HPDE6-E6E7 (cell line): ENCODE measurements around the gene NRXN3.

Experiments used
- DNase-seq: peaks from one replicate; pipeline ENCODE4 v3.0.0; 2011; ENCODE audit warnings: missing footprints; ENCODE audit errors: extremely low spot score

Gene NRXN3

DNA sequence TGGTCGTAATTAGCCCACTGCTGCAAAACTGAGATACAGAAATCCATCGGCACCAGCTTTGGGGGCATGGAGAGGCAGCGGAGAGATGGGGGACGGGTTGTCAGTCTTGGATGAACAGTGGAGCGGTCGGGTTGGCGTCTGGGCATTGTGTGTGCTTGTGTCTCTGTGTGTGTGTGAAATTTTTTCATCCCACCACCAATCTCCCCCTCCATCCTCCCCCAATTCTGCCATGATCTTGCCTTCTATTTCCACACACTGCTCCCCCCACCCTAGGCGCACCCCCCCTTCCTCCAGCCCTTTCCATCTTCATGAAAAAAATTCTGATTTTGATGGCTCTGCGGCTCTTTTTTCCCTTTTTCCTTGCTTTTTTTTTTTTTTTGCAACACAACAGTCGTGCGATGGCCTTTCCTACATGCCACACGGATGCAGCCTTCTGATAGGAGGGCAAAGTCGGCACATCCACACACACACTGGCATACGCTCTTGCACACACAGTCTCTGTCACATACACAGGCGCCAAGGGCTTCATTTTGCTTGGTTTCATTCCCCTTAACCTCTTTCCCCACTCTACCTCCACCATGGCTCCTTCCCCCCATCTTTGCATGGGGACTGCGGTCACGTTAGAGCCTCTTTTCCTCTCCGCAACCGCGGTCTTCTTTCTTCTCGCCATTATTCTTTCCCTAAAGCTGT is 3.3 kb downstream of the NRXN3 start:
- DNase-seq: no peak

DNA sequence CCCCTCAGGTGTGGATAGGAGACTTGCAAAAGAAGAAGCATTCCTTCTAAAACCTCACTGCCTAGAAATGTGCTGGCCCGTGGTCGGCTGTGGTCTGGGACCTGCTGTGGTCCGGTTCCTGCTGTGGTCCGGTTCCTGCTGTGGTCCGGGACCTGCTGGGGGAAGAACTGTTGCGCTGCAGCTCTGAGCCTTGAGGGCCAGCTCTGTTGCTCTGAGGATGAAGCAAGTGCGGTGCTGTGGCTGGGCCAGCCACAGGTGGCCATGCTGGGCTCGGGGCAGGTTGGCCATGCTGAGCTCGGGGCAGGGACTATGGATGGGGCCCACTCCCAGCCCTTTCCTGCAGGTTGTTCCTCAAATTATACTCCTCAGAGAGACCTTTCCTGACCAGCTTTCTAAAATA is 5.2 kb downstream of the NRXN3 start:
- no peak for DNase-seq

DNA sequence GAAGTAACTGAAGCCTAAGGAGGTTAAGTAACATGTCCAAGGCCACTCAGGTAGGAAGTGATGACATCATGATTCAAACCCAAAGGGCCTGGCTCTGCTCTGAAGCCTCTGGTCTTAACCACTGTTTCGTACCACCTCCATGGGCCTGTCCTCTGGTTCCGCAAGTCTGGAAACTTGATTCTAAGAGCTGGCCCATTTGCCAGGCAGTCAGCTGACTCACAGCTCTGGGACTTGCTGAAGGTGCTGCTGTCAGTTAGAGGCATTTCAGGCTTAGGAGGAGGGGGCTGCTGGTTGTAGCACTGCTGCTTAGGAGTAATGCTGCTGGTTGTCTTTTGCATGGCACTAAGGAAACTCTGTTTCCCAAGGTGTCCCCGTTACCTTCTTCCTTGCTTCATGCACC is 7.9 kb downstream of the NRXN3 start:
- DNase-seq: no peak

DNA sequence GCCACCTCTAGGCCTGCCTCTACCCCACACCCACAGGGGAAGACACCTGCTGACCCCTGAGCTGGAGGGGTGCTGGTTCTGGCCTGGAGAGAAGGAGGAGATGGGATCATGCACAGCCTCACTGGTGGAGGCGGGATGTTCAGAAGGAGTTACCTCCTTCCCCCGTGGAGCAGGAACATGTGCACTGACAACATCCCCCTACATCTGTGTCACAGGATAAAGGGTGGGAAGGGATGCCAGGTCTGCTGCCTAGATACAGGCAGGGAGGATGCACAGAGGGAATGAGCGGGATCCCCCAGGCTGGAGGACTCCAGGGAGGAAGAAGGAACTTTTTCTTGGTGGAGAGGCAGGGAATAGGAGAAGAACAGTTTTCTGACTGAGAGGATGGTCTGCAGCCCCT is 8.8 kb downstream of the NRXN3 start:
- DNase-seq: no peak

DNA sequence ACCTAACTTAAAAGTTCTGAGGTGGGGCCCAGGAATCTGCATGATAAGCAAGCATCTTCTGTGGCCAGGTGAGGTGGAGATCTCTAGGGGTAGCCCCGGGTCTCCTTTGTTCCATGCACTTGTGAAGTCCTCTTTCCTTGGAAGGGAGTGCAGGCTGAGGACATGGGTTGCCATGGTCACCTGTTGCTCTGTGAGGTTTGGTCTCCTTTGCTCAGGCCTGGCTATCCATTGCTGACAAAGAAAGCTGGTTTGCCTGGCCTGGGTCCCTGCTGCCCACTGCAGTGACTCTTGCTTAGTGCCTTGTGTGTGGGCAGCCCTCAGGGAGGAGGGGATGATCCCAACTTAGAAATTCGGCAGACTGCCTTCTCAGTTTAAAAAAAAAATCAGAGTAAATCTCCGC is 11.1 kb downstream of the NRXN3 start:
- no peak for DNase-seq

DNA sequence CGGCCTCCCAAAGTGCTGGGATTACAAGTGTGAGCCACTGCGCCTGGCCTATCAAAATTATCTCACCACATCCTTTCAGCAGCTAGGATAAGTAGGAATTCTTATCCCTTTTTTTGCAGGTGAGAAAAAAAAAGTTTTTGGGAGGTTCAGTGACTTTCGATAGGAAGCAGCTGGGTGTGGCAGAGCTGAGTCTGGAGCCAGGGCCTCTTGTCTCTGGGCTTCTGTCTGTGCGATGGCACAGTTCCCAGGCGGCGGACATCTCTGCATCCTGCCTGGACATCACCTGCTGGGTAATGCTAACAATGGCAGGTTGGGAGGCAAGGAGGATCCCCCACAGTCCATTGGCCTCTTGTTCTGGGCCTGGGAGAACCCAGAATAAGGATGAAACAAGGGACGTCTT is 12.5 kb downstream of the NRXN3 start:
- no peak for DNase-seq

DNA sequence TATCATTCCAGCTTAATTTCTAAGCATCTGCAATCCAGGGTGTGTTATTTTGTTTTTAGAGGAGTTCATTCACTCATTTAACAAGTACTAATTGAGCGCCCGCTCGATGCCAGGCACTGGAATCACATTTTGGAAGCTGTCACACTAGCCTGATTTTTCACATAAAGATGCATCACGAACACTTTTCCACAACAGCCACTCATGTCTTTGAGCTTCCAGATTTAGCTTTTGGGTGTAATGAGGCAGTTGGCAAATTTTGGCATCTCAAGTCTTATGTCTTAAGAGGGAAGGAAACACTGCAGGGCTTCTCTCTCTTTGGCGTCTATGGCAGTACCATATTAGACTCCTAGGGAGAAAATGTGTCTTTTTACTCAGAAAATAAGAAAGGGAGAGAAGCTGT is 14.0 kb downstream of the NRXN3 start:
- no peak for DNase-seq

DNA sequence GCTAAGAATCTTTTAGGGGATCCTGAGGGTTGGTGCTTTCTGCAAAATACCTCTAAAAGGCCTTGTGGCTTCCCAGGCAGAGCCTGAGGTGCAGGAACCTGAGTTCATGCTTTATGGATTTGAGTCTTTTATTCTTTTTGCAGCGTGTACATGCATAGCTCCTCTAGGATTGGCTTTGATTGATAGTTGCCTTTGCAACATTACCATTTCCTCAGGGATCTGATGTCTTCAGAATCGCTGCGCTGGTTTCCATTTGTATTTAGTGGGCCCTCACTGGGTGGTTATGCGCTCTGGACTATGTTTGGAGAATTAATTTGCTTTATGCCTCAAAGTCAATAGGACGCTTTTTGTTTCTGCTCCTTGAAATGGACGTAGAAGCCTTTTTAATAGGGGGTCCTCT is 16.1 kb downstream of the NRXN3 start:
- DNase-seq: no peak

DNA sequence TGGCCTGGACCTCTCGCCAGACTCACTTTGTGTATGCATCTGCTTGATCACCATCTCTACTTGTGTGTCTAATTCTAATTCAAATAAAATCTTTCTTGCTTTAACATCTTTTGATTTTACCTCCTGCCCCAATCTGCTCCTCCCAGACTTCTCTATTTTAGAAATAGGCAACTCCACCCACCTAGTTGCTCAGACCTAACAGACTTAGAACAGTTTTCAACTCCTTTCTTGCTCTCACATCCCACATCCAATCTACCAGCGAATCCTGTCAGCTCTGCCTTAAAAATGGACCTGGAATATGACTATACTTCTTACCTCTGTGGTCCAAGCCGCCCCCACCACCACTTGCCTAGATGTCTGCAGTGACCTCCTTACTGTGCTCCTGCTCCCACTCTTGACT is 18.7 kb downstream of the NRXN3 start:
- no peak for DNase-seq

DNA sequence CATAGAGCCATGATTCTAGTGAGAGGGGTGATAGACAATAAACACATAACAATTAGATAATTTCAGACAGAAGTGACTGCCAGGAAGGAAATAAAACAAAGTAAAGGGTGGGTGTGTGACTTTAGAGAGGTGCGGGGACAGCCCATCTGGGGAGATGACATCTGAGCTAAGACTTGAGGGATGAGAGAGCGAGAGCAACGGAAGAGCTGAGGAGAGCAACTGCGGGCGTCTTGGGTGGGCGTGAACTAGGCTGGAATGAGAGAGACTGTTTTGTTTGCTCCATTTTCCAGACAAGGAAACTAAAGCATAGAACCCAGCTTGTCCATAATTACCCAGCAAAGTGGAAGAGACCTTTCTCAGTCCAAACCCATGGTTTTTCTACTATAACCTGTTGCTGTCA is 25.3 kb downstream of the NRXN3 start:
- no peak for DNase-seq

DNA sequence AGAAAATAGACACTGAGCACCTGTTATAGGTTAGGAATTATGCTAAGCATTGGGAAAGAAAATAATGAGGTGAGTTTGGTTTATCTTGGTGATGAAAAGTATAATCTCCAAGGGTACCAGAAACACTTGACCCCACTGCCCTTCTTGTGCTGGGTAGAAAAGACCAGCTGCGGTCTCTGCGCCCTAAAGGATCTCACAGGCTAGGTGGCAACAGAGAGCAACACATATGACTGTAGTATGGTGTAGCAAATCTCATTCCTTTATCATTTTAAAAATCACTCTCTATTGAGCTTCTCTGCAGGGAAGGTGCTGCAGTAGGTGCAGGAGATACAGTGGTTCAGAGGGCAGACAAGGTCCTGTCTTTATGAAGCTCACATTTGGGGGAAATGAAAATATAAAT is 26.1 kb downstream of the NRXN3 start:
- DNase-seq: no peak

DNA sequence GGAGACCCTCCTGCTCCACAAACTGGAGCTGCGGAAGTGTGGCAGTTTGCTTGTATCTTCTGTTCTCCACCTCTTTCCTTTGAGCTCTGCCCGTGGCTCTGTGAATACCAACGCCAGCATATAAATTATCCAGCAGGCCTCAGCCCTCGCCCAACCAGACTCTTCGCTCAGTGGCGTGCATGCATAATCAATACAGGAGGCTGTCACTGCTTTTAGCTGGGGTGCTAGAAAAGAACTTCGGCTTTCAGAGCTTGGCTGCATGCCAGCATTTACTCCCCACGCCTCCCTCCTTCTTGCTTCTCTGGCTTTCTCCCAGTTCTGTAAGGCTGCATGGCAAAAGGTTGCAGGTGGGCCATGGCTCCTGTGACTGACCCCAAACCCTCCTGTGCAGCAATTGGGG is 26.9 kb downstream of the NRXN3 start:
- no peak for DNase-seq

DNA sequence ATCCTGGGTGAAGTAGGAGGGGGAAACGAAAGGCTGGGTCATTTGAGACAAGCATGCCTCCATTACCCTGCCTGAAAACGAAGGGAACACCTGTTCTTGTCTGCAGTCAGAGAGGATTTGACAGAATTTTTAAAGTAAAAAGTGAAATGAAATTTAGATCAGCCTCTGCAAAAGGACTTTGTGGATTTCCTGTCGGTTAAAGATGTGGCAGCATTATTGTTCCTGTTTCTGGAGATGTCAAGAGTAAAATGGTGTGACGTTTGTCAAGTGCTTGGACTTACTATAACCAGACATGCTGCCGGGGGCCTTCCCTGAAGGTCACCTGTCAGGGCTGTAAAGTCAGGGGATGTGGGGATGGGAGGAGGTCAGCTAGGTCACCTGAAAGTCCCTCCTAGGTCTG is 32.0 kb downstream of the NRXN3 start:
- no peak for DNase-seq

DNA sequence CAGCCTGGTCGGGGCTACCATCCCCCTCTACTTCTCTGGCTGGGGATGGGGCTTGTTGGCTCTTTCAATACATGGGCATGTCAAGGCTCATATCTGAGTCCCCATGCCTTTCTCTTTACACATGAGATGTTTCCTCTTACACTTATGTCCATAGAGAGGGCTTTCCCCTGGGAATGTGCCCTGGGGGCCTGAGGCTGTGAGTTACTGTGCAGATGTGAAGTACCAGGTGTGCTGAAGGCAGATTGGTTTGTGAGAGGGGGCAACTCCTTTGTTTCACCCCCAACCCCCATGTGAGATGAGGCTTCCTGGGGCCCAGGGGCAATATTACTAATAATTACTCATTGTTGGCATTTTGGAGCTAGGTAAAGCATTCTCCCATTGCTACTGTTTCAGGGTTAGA is 32.8 kb downstream of the NRXN3 start:
- DNase-seq: no peak

DNA sequence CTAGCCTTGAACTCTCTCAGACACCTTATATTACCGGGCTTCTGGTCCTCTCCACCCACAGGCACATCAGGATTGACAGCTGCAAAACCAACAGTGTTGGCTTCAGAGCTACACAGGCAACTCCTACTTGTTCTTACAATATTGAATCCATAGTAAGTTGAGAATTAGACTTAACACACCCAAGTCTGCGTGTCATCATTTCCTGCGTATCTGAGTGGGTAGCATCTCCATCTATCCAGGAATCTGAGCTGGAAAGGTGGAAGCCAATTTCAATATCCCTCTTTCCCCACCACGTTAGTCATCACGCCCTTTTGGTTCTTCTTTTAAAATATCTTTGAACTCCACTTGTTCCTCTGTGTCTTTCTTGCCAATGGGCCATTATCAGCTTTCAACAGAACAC is 37.2 kb downstream of the NRXN3 start:
- DNase-seq: no peak

DNA sequence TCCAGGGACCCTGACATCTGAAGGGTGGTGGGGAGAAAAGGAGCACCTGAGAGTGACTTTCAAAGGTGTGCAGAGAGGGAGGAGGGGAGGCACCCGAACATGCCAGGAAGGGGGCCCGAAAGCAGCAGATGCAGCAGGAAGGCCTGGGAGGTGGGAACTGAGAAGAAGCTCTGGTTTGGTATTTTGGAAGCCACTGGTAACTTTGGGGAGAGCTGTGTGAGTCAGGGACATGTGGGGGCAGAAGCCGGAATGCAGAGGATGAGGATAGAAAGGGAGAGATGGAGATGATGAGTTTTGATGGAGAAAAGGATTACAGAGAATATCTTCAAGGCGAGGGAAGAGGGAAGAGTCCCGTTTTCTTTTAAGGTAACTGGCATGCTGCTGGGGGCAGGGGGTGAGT is 50.1 kb downstream of the NRXN3 start:
- DNase-seq: no peak

DNA sequence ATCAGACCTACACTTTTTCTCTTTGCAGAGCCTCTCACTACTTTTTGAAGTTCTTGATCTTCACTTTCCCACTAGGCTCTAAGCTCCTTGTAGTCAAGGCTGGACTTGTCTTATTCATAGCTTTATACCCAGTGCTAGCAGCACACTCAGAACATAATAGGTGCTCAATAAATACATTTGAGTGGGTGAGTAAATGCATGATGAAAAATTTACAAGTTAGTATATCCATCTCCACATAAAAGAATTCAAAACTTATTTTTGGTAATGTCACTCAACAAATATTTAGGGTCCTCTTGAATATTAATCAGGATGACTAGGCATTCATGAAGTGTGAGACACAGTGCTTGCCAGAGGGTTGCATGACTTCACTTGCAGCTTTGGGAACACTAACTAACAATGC is 52.6 kb downstream of the NRXN3 start:
- DNase-seq: no peak

DNA sequence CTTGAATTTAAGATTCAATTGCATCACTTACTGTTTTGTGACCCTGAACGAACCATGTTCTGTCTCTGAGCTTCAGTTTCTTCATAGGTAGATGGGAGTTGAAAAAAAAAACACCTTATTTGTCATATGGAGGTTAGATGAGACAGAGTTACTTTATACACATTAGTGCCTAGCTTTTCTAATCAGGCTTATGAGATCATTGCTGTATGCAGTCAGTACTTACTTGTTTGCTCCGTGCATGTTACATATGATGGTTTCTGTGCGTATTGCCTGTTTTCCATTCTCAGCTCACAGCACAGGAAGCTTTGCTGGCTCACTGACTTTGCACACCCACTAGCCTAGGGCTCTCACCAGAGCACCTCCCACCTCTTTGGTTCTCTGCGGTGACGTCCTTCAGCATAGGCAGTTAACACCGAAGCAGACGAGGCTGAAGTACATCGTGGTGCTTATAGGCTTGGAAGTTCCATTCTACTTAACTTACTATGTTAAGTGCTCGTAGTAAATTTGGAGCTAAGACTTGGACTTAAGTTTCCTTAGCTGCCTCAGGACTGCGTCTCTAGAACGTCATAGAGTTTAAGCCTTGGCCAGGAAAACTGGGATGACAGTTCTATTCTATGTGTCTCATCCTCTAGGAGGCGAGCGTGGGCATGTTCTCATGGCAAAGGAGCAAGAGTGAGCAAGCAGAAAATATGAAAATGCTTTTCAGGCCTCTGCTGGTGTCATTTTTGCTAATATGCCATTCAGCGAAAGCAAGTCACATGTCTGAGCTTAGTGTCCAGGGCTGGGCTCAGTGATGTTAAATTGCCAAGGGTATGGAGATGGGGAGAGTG is 57.3 kb downstream of the NRXN3 start:
- no peak for DNase-seq

DNA sequence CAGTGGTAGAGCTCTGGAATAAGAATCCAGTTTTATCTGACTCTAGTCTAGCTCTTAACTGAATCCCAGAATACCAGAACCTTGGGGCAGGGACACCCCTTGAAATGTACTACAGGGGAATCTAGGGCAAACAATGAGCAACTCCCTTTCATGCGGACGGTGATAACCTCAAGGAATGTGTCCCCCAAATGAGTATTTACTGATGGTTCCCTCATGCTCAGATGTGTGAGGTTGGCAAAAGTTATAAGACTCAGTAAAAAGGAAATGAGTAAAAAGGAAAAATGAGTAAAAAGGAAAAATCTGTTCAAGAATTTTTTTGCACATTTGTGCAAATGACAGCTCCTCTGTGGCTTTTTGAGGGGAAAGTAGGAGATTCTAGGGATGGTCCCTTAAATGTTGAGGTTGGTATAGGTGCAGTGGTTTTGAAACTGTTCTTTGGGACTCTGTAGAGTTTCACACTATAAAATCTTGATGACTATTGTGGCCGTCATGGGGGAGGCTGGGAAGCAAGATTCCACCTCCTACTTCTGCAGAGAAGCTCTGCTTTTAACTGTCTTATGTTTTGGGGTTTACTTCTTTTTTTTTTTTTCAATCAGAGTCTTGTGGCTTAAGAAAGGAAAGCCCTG is 58.6 kb downstream of the NRXN3 start:
- DNase-seq: no peak

DNA sequence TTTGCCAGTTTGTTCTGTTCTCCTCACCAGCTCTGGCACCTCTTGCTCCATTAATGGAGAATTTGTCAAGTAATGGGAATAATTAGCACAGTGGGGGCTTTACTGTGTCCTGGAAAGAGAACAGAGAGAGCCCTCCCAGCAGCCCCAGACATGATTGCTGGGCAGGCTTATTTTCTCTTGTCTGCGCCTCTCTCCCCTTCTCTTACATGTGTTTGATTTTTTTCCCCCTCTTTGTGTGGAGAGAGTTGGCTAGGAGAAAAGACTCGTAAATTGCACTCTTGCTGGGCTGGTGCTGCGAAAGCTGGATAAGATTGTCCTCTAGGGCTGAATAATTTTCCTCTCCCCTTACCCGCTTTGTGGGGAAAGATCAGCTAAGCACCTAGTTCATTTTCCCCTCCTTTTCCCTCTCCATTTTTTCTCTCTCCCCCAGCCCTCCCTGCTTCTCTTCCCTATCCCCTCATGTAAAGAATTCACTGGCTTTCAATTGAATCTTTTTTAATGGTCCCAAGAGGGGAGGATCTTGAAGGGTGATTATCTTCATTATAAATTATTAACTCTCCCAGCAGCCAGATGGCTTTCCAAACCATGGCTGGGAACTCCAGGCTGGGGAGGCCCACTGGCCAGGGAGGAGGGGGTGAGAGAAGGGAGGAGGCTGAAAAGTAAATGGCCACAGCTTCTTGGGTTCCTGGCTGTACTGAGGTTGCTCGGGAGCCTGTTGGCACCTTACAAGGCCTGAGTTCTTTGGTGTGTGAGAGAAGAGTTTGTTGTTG is 62.2 kb downstream of the NRXN3 start:
- DNase-seq: no peak

DNA sequence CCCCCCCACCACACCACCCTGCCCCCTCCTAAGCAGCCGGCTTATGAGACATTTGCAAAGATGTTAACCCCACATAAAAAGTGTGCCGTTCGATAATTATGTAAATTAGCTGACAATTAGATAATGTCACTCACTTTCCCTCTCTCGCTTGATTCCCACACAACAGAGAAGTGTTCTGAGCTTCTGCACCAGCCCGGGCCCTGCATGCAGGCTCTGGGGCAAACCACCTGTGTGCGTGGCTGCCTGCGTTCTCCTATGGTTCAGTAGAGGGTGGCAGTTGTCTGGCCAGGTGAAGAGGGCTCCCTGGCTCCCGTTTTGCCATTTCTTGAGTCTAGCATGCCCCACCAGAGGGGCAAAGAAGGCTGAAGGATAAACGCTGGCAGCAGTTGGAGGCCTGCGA is 68.0 kb downstream of the NRXN3 start:
- no peak for DNase-seq

DNA sequence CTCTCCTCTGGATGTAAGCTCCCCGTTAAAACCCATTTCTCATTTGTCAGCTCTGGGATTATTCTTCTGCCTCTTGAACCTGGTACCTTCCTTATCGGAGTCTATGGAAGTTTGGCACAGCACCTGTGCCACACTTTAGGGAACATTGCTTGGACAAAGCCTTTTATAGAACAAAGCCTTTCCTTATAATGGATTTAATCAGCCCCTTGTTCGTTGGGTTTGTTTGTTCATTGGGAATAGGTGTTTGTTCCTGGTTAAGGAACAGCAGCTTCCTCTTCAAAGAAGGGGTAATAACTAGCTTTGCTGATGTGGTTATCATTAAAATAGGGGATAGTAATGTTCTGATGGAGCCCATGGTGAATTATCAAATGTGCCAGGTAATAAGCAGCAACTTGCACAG is 70.4 kb downstream of the NRXN3 start:
- DNase-seq: no peak
